ENCODE measurements around the gene C19orf67.

GRCh38 chr19:14127176-14127575, 41.6 kb upstream of the C19orf67 start:
- TF ChIP-seq, protein P1, sequence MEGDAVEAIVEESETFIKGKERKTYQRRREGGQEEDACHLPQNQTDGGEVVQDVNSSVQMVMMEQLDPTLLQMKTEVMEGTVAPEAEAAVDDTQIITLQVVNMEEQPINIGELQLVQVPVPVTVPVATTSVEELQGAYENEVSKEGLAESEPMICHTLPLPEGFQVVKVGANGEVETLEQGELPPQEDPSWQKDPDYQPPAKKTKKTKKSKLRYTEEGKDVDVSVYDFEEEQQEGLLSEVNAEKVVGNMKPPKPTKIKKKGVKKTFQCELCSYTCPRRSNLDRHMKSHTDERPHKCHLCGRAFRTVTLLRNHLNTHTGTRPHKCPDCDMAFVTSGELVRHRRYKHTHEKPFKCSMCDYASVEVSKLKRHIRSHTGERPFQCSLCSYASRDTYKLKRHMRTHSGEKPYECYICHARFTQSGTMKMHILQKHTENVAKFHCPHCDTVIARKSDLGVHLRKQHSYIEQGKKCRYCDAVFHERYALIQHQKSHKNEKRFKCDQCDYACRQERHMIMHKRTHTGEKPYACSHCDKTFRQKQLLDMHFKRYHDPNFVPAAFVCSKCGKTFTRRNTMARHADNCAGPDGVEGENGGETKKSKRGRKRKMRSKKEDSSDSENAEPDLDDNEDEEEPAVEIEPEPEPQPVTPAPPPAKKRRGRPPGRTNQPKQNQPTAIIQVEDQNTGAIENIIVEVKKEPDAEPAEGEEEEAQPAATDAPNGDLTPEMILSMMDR (IDR thresholded peaks at IDR 0.05), result no peak
- no peak for TF ChIP-seq POLR2A (IDR thresholded peaks at IDR 0.05)
